ENCODE results near the gene CTIF. TPM values are rescaled to one million over a fixed set of nuclear protein-coding genes. Genes with fewer than 3 reads are reported as not detected.
A peak's percentile ranks its signal among the peaks of the same experiment; 100 is the strongest.

Gene CTIF
- total and polyA plus RNA-seq, 2 experiments from 2014 or later = 22.1 to 27.9 TPM

DNA sequence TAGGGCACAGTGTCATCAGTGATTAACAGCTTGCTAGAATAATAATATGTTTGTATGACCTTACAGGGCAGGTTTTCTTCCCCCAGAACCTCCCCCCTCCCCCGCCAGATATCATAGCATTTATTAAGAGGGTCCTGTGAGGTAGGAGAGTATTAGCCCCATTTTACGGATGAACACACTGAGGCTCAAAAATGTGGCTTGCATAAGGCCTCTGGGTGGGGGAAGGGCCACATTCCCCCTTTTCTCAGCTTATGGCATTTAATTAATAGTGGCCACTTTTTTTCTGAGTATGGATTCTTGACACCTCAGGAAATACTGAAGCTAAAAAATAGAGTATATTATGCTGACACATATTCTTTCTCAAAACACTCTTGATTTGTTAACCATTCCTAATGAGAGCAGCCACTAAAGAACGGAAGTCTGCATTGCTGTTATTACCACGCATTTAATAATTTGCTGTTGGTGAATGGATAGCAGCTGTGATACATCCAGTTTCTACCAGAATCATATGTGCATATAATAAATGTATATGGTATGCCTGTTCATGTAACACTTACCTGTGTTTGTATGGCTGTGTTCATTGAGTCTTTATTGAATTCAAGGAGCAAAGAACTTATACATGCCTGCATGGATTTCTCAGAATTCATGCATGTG lies 3.0 kb downstream of the CTIF start:
- no peak for TF ChIP-seq CTCF (IDR thresholded peaks at IDR 0.05; ENCODE audit: poor library complexity)
- no peak for TF ChIP-seq EZH2phosphoT487 (IDR thresholded peaks at IDR 0.05; ENCODE audit: low read depth, severe bottlenecking, unreplicated experiment)
- no peak for TF ChIP-seq EZH2 (IDR thresholded peaks at IDR 0.05; ENCODE audit: borderline replicate concordance)
- no peak for DNase-seq (ENCODE audit: low spot score)
- WGBS (ENCODE audit: low lambda C conversion rate, missing lambda C conversion rate) = 96% methylated on average over 4 of the region's 4 CpGs
- Histone ChIP-seq H3K9me2 (replicated peaks; ENCODE audit: insufficient read depth) (no peaks in the 10 kb centered on the region), H3K27me3 (no peaks in the 10 kb centered on the region), H3K36me3 (replicated peaks; ENCODE audit: insufficient read depth, low read depth) (no peaks in the 10 kb centered on the region), H3K4me3 (peak overlapping the region; percentile 90), H3K4me1 (ENCODE audit: insufficient read depth) (peaks cover 41% of the 10 kb centered on the region), H3K79me2 (peaks cover 58% of the 10 kb centered on the region), H3K27ac (peak overlapping the region; percentile 96), H4K20me1 (ENCODE audit: insufficient read depth, poor library complexity, severe bottlenecking) (peaks cover 12% of the 10 kb centered on the region), H2AFZ (no peak overlapping the region), H3K9me3 (ENCODE audit: low read depth) (no peaks in the 10 kb centered on the region), H3K4me2 (peak overlapping the region; percentile 96)

DNA sequence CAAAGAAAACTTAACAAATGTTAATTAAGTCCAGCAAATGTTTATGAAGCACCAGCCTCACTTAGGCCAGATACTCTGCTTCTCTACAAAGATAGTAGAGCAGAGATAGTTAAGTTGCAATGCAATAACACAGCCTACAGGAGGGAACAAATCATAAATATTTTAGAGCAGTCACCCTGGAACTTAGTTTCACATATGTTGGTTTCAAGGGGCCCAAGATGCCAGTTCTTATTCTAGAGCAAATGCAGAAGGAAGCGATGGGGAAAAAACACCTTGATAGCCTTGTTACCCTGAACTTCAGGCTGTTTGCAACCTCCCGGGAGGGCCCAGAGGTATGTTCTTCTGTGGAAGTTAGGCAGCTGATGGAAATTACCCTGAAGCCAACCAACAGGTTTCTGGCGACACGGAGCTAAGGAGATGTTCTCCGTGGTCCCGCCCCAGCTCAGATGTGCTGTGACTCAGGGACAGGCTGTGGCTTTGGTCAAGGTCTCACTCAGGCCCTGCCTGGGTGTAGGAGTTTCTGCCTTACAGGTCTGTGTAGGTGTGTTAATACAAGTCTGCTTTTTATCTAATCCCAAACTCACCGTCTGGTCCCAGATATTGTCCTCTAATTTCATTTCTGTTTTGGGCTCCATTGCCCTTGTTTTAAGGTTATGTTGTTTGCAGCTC lies 3.8 kb downstream of the CTIF start:
- Histone ChIP-seq H3K9me2 (replicated peaks; ENCODE audit: insufficient read depth) (no peaks in the 10 kb centered on the region), H3K4me2 (peak overlapping the region; percentile 96), H3K27ac (peak overlapping the region; percentile 96), H3K36me3 (replicated peaks; ENCODE audit: insufficient read depth, low read depth) (no peaks in the 10 kb centered on the region), H2AFZ (no peak overlapping the region), H3K4me1 (ENCODE audit: insufficient read depth) (peaks cover 49% of the 10 kb centered on the region), H4K20me1 (ENCODE audit: insufficient read depth, poor library complexity, severe bottlenecking) (peaks cover 17% of the 10 kb centered on the region), H3K4me3 (no peak overlapping the region), H3K27me3 (no peaks in the 10 kb centered on the region), H3K79me2 (peaks cover 65% of the 10 kb centered on the region), H3K9me3 (ENCODE audit: low read depth) (no peaks in the 10 kb centered on the region)
- no peak for TF ChIP-seq CTCF (IDR thresholded peaks at IDR 0.05; ENCODE audit: poor library complexity)
- WGBS (ENCODE audit: low lambda C conversion rate, missing lambda C conversion rate) = 49% methylated on average over 7 of the region's 7 CpGs
- DNase-seq (ENCODE audit: low spot score) = peak; percentile 70

DNA sequence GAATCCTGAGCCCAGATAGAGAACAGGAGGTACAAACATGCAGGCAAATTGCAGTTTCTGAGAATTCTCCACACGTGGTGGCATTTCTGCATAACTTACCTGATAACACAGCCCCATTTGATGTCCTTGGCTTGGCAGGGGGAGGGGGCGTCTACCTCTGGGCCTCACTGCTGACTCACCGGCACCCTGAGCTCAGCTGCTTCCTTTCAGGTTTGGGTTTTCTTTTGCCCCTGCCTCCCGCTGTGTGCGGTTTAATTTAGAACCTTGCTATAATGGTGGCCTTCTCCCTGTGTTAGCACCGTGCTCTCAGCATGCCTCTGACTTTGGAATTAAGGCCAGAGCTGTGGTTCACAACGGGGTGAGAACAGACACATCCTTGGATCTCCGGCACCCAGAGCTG lies 4.4 kb downstream of the CTIF start:
- WGBS (ENCODE audit: low lambda C conversion rate, missing lambda C conversion rate) = 43% methylated on average over 8 of the region's 8 CpGs

More for the DNA sequence above, 4.4 kb downstream of the CTIF start:
- Histone ChIP-seq H3K4me2 (peak overlapping the region; percentile 96), H3K9me2 (replicated peaks; ENCODE audit: insufficient read depth) (no peaks in the 10 kb centered on the region), H3K4me3 (no peak overlapping the region), H3K9me3 (ENCODE audit: low read depth) (no peaks in the 10 kb centered on the region), H3K79me2 (peaks cover 67% of the 10 kb centered on the region), H3K36me3 (replicated peaks; ENCODE audit: insufficient read depth, low read depth) (no peaks in the 10 kb centered on the region), H3K27me3 (no peaks in the 10 kb centered on the region), H3K27ac (peak overlapping the region; percentile 96), H3K4me1 (ENCODE audit: insufficient read depth) (peaks cover 55% of the 10 kb centered on the region), H4K20me1 (ENCODE audit: insufficient read depth, poor library complexity, severe bottlenecking) (peaks cover 19% of the 10 kb centered on the region), H2AFZ (no peak overlapping the region)
- TF ChIP-seq EZH2phosphoT487 (IDR thresholded peaks at IDR 0.05; ENCODE audit: low read depth, severe bottlenecking, unreplicated experiment) = no peak
- no peak for TF ChIP-seq EZH2 (IDR thresholded peaks at IDR 0.05; ENCODE audit: borderline replicate concordance)
- TF ChIP-seq CTCF (IDR thresholded peaks at IDR 0.05; ENCODE audit: poor library complexity) = no peak
- DNase-seq (ENCODE audit: low spot score) = peak; percentile 64

All from hepatocyte (in vitro differentiated cells).